ENCODE data around the gene RCOR2.

GRCh38 chr11:63908631-63909401 is 8.1 kb downstream of the RCOR2 start:
- TF ChIP-seq CTCF (IDR thresholded peaks at IDR 0.05): no peak
- TF ChIP-seq POLR2A (IDR thresholded peaks at IDR 0.05): no peak
